HPDE6-E6E7 (cell line): ENCODE measurements around the gene GOLGB1.
"Not testable (repeated sequence)": the region's sequence is repeated elsewhere in the genome, so short reads cannot be mapped to it uniquely, and the experiment has no call there.

Experiments
- DNase-seq: peaks from one replicate; pipeline ENCODE4 v3.0.0; 2011; ENCODE audit warnings: missing footprints; ENCODE audit errors: extremely low spot score

Gene GOLGB1

GRCh38 chr3:121688747-121689146, 60.8 kb downstream of the GOLGB1 start:
- not testable (repeated sequence) for DNase-seq

GRCh38 chr3:121681792-121682191, 67.7 kb downstream of the GOLGB1 start:
- no peak for DNase-seq

GRCh38 chr3:121677141-121677540, 72.4 kb downstream of the GOLGB1 start:
- no peak for DNase-seq

GRCh38 chr3:121670676-121671075, 78.9 kb downstream of the GOLGB1 start:
- DNase-seq, result no peak

- no peak for DNase-seq
These were observed 82.2 kb downstream of the GOLGB1 start for GRCh38 chr3:121667333-121667732.

GRCh38 chr3:121665488-121665887, 84.1 kb downstream of the GOLGB1 start:
- no peak for DNase-seq

- no peak for DNase-seq
These were observed 86.2 kb downstream of the GOLGB1 start for GRCh38 chr3:121663171-121663847.

- DNase-seq, result no peak
These were observed 86.8 kb downstream of the GOLGB1 start for GRCh38 chr3:121662742-121663141.

- peak; percentile 53 for DNase-seq
These were observed 88.2 kb downstream of the GOLGB1 start for GRCh38 chr3:121661376-121661775.

GRCh38 chr3:121660356-121661171, 89.0 kb downstream of the GOLGB1 start, which contains the start of gene HCLS1:
TSS of gene HCLS1 (minus strand) at chr3:121660903. CDS start at chr3:121658347, 2,556 bp downstream.
- no peak for DNase-seq

GRCh38 chr3:121659586-121659985, 90.0 kb downstream of the GOLGB1 start:
- no peak for DNase-seq

GRCh38 chr3:121658716-121659435, 90.7 kb downstream of the GOLGB1 start:
- DNase-seq, result no peak

GRCh38 chr3:121654493-121655385, 94.8 kb downstream of the GOLGB1 start:
- no peak for DNase-seq

- DNase-seq, result no peak
These were observed 97.9 kb downstream of the GOLGB1 start for GRCh38 chr3:121651684-121652083.

- peak; percentile 26 for DNase-seq
These were observed 99.9 kb downstream of the GOLGB1 start for GRCh38 chr3:121649645-121650044.

- no peak for DNase-seq
These were observed 101.2 kb downstream of the GOLGB1 start for GRCh38 chr3:121648219-121648958.

- no peak for DNase-seq
These were observed 104.5 kb downstream of the GOLGB1 start for GRCh38 chr3:121645054-121645453.

- DNase-seq, result no peak
These were observed 106.8 kb downstream of the GOLGB1 start for GRCh38 chr3:121642601-121643314.

GRCh38 chr3:121641127-121641526, 108.4 kb downstream of the GOLGB1 start:
- DNase-seq, result no peak

- no peak for DNase-seq
These were observed 111.6 kb downstream of the GOLGB1 start for GRCh38 chr3:121637922-121638321.
